ENCODE results near the gene UBE2Z. TPM values are rescaled to one million over a fixed set of nuclear protein-coding genes. Genes with fewer than 3 reads are reported as not detected.
A peak's percentile ranks its signal among the peaks of the same experiment; 100 is the strongest.
"Not testable (repeated sequence)": the region's sequence is repeated elsewhere in the genome, so short reads cannot be mapped to it uniquely, and the experiment has no call there.

The UBE2Z gene
- total RNA-seq = 51.4 and 55.2 TPM in 2 replicates

GRCh38 chr17:48908047-48908843 is at the start of gene UBE2Z:
Gene UBE2Z, plus strand, starts transcription at chr17:48908407. Its CDS starts 97 bp downstream, at chr17:48908504.
- peak; percentile 96 to 97 for DNase-seq (ENCODE audit: low read depth in 2 of 2)

- DNase-seq (ENCODE audit: low read depth in 2 of 2) = no peak
These were observed 48.2 kb upstream of the UBE2Z start for GRCh38 chr17:48860034-48860433.

GRCh38 chr17:48860456-48860855 is 47.8 kb upstream of the UBE2Z start:
- DNase-seq (ENCODE audit: low read depth in 2 of 2) = no peak

- no peak for DNase-seq (ENCODE audit: low read depth in 2 of 2)
These were observed 39.2 kb upstream of the UBE2Z start for GRCh38 chr17:48868916-48869500.

- DNase-seq (ENCODE audit: low read depth in 2 of 2) = no peak
These were observed 38.3 kb upstream of the UBE2Z start for GRCh38 chr17:48869821-48870318.

- no peak for DNase-seq (ENCODE audit: low read depth in 2 of 2)
These were observed 37.1 kb upstream of the UBE2Z start for GRCh38 chr17:48871035-48871550.

GRCh38 chr17:48871551-48872351 is 36.5 kb upstream of the UBE2Z start:
- DNase-seq (ENCODE audit: low read depth in 2 of 2) = peak; percentile 33 to 71

GRCh38 chr17:48872409-48872808 is 35.8 kb upstream of the UBE2Z start:
- not testable (repeated sequence) for DNase-seq (ENCODE audit: low read depth in 2 of 2)

- DNase-seq (ENCODE audit: low read depth in 2 of 2) = peak in 1 of 2 donors; percentile 12
These were observed 35.0 kb upstream of the UBE2Z start for GRCh38 chr17:48873209-48873608.

- no peak for DNase-seq (ENCODE audit: low read depth in 2 of 2)
These were observed 34.3 kb upstream of the UBE2Z start for GRCh38 chr17:48873696-48874443.

- peak; percentile 77 to 86 for DNase-seq (ENCODE audit: low read depth in 2 of 2)
These were observed 29.0 kb upstream of the UBE2Z start for GRCh38 chr17:48878920-48879898.

- no peak for DNase-seq (ENCODE audit: low read depth in 2 of 2)
These were observed 25.9 kb upstream of the UBE2Z start for GRCh38 chr17:48882272-48882671.

GRCh38 chr17:48883171-48883570 is 25.0 kb upstream of the UBE2Z start:
- no peak for DNase-seq (ENCODE audit: low read depth in 2 of 2)

GRCh38 chr17:48890086-48890485 is 18.1 kb upstream of the UBE2Z start:
- DNase-seq (ENCODE audit: low read depth in 2 of 2) = no peak

GRCh38 chr17:48892940-48893645 is 15.1 kb upstream of the UBE2Z start:
- DNase-seq (ENCODE audit: low read depth in 2 of 2) = no peak

- no peak for DNase-seq (ENCODE audit: low read depth in 2 of 2)
These were observed 14.3 kb upstream of the UBE2Z start for GRCh38 chr17:48893646-48894508.

- DNase-seq (ENCODE audit: low read depth in 2 of 2) = no peak
These were observed 13.3 kb upstream of the UBE2Z start for GRCh38 chr17:48894886-48895285.

GRCh38 chr17:48901241-48901640 is 7.0 kb upstream of the UBE2Z start:
- no peak for DNase-seq (ENCODE audit: low read depth in 2 of 2)

All from lung microvascular endothelial cell (primary cell).